Activated CD4-positive, alpha-beta T cell treated with anti-CD3 and anti-CD28 coated beads, Interleukin-2, amount 50 U/mL, for 16 hours (primary cell): ENCODE results near the gene BAHCC1.

Experiments
- DNase-seq: peaks from one replicate; pipeline ENCODE4 v3.0.0-alpha.2; 2020

The BAHCC1 gene

DNA sequence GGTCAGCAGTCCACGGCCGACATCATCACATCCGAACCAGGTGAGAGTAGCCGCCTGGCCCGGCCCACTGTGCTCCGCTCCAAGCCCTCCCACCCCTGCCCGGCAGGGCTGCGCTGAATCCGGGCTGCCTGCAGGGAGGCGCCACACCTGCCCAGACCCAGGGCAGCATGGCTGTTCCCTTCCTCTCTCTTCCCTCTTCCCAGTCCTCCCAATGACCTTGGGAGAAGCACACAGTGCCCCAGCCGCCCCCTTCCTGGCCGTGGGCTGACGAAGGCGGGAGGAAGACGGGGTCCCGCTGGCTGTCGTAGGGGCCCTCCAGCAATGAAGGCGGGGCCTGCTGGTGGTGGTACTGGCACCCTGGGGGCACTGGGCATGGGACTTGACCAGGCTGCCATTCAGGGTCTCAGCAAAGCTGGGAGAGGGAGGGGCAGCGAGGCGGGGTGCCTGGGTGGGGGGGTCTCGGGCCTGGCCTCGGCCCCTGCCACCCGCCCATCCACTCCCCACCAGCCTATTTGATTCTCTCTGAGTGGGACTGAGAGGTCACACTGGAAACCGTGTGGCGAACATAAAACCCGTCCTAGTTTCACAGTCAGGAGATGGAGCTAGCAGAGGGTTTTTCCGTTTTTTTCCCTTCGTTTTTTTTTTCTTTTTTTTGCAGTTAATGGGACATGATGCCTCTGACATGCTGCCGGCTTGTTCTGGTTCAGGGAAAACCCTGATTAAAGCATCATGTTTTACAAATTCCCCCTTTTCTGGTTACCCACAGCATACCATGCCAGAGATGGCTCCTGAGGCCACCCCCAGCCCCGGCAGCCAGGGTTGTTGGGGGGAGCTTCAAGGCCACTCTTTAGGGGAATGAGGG is 50.6 kb downstream of the BAHCC1 start:
- DNase-seq, result no peak

DNA sequence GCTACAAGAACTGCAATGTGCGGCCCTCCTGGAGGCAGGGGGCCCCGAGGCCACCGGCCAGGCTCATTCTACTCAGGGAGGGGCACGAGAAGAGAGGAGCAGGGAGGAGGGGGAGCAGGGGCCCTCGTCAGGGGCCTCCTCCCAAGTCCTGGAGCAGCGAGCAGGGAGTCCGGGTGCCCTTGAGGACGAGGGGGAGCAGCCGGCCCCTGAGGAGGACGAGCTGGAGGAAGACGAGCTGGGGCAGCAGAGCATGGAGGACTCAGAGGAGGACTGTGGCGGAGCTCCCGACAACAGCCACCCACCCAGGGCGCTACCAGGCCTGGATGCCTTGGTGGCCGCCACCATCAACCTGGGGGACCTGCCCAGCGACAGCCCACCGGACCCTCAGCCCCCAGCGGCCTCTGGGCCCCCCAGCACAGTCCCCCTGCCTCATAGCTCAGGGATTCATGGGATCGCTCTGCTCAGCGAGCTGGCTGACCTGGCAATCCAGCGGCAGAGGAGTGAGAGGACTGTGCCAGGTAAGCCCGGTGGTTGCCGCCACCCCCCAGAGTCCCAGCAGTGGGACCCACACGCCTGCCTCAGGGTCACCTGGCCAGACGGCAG is 52.2 kb downstream of the BAHCC1 start:
- no peak for DNase-seq

DNA sequence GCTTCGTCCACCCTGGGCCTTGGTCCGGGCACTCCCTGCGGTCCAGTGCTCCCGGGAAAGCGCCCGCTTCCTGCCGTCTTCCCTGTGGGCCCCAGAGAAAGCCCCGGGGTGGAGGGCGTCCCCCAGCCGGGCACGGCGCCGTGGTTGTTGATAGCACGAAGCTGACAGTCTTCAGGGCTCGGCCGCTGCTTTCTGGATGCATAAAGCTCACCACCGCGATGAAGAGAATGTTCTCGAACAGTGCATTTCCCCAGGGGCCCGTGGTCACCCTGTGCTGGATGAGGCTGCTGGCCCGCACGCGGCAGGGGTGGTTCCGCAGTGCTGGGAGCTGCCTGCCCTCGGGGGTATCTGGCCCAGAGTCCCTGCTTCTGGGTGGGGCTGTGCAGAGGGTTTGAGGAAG is 53.2 kb downstream of the BAHCC1 start:
- no peak for DNase-seq

DNA sequence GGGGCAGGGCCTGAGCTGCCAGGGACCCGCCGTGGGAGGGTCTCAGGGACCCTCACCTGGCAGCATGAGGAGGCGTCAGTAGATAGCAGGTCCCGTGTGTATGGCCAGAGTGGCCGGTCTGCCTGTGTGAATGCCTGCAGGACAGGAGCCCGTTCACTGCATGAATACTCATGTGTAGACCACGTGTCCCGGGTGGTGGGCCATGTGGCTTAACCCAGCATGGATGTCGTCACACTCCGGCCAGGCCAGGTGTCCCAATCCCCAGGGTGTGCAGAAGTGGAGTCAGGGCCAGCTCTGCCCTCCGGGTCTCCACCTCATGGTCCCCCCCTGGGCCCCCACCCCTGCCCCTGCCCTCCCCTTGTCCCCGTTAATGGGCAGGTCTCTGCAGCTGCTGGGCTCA is 53.7 kb downstream of the BAHCC1 start:
- DNase-seq, result no peak

DNA sequence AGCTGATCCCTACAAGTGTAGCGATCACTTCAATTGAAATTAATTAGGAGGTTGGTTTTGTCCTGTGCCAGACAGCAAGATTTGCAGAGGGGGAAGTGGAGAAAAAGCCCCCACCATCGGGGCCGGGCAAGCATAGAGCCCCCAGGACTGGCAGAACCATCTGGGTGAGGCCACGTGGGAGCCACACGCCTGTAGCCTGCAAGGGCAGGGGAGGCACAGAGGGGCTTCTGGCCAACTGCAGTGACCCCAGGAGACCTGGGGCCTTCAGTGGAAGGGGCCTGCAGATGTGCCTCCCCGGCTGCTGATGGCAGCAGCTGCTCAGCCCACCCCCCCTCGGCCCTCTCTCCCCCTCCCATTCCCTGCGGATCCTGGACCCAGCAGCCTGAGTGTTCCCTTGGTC is 54.1 kb downstream of the BAHCC1 start:
- no peak for DNase-seq

DNA sequence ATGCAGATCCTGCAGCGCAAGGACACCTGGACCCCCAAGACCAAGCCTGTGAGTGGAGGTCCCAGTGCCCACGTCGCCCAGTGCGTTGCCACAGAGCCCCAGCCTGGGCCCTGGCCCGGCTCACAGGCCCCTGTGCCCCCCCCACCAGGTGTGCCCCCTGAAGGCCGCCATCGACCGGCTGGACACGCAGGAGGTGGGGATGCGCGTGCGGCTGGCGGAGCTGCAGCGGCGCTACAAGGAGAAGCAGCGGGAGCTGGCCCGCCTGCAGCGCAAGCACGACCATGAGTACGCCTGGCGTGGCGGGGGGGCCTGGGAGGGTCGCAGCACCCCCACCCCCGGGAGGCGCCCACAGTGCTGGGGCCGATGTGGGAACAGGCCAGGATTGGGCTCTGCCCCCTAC is 56.6 kb downstream of the BAHCC1 start:
- DNase-seq, result no peak

DNA sequence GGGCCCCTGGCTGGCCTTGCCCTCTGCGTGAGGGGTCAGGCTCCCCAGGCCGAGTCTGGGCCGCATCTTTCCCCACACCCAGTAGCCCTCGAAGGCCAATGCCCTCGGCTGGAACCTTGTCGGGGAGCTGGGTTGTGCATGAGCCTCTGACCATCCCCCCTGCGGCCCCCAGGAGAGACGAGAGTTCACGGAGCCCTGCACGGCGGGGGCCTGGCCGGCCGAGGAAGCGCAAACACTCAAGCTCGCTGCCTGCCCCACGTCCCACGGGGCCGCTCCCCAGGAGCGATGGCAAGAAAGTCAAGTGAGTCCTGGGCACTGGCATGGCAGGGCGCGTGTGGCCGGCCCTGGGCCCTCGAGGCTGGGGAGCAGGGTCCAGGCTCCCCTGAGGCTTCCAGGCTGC is 57.3 kb downstream of the BAHCC1 start:
- DNase-seq, result no peak

DNA sequence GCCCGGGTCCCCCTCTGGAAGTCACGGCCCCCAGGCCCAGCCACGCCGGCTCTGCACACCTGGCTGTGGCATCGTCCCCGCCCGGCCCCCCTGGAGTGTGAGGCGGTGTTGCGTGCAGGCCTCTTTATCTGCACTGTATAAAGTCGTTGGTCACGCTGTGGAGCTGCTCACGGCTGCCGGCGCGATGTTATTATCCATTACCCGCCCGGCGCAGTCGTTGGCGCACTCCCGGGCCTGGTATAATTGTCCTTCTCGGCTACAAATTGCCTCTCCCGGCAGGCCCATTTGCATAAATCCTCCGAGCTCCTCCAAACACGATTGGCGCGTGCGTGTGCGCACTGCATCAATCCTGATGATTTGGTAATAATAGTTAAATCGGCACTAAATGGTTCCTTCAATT is 57.8 kb downstream of the BAHCC1 start:
- DNase-seq, result no peak

DNA sequence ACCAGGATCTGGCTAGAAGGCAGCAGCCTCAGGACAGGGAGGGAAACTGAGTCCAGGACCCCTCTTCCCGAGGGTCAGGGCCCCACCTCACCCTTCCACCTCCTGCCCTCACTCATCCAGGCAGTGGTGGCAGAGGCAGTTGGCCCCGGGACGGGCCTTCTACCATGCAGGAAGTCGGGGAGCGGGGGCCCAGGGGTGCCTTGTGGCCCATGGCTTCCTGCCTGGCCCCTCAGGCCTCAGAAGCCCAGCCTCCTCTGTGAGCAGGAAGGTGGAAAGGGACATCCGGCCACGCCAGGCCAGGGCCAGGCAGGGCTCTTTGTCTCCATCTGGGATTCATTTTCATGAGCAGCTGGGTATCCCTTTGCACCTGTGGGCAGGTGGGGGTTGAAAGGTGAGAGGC is 58.5 kb downstream of the BAHCC1 start:
- peak; percentile 16 for DNase-seq

DNA sequence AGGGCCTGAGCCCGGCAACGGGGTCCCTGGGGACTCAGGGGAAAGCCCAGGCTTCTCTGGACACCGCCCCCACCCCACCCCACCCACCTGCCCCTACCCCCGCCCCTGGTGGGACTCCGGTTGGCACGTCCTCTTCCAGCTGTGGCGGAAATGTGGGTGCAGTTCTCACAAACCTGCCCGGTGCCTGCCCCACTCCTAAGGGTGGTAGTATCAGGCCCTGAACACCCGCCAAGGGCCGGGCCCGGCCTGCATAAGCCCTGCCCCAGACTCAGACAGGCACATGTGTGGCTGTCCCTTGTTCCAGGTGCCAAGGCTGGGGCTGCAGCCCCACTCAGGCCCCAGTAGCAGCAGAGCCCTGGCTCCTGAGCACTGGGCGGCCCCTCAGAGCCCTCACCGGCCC is 59.2 kb downstream of the BAHCC1 start:
- DNase-seq, result no peak

DNA sequence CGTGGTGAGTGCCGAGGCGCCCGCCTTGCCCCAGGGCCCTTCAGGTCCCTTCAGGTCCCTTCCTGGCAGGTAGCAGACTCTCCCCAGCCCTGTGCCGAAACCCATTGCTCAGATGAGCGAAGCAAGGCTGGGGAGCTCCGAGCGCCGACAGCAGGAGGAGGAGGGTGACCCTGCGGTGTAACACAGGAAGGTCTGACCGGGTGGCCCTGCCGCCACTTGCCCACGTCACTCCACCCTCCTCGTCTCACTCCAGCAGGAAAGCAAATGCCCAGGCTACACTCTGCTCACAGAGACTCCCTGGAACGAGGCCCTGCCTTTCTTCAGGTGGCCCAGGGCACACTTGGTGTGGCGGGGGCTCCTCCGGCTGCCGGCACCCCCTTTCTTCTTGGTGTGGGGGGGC is 60.1 kb downstream of the BAHCC1 start:
- DNase-seq, result no peak

DNA sequence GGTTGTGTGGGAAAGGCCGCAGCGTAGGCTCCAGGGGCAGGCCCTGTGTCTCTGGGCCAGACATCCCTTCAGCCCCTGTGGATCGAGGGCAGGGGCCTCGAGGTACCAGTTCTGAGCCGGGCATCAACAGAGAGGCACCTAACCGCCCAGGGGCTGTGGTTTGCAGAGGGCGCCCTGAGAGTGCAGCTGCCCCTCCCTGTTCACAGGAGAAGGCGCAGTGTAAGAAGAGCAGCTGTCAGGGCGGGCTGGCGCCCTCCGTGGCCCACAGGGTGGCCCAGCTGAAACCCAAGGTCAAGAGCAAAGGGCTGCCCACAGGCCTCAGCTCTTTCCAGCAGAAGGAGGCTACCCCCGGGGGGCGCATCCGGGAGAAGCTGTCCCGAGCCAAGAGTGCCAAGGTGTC is 60.8 kb downstream of the BAHCC1 start:
- no peak for DNase-seq

DNA sequence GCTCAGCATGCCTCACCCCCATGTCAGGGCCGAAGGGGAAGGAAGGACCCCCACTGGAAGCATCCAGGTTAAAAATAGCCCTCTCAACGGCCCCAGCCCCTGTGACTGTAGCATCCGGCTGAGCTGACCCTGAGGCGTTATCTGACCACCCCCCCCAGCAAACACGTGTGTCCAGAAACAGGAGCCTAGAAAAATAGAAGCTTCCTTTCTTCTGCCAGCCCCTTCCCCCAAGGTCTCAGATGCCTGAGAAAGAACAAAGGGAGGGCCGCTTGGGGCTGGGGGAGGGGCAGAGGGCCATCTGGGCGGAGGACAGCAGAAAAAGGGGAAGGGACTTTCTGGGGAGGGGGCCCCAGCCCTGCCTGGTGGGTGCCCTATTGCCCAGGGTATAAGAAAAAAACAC is 61.5 kb downstream of the BAHCC1 start:
- DNase-seq, result no peak

DNA sequence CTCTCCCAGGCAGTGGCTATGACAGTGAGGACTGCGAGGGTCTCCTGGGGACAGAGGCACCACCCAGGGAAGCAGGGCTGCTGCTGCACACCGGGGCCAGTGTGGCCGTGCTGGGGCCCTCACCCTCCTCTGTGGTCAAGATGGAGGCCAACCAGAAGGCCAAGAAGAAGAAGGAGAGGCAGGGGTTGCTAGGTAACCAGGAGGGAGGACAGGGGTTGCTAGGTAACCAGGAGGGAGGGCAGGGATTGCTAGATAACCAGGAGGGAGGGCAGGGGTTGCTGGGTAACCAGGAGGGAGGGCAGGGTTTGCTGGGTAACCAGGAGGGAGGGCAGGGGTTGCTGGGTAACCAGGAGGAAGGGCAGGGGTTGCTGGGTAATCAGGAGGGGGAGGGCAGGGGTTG is 62.1 kb downstream of the BAHCC1 start:
- no peak for DNase-seq

DNA sequence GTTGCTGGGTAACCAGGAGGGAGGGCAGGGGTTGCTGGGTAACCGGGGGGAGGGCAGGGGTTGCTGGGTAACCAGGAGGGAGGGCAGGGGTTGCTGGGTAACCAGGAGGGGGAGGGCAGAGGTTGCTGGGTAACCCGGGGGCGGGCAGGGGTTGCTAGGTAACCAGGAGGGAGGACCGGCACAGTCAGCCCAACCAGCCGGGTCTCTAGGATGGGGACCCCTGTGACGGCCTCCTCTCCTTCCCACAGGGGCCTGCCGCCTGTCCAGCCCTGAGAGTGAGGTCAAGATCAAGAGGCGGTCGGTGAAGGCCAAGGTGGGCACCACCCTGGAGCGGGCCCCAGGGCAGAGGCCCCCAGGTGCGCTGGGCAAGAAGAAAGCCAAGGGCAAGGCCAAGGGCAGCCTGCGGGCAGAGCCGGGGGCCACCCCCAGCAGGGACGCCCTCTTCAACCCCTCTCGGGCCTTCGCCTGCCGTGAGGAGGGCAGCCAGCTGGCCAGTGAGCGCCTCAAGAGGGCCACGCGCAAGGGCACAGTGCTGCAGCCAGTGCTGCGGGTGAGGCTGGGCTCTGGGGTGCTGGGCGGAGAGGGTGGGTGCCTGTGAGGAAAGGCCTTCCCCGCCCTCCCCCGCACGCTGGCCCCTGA is 62.8 kb downstream of the BAHCC1 start:
- DNase-seq, result no peak

DNA sequence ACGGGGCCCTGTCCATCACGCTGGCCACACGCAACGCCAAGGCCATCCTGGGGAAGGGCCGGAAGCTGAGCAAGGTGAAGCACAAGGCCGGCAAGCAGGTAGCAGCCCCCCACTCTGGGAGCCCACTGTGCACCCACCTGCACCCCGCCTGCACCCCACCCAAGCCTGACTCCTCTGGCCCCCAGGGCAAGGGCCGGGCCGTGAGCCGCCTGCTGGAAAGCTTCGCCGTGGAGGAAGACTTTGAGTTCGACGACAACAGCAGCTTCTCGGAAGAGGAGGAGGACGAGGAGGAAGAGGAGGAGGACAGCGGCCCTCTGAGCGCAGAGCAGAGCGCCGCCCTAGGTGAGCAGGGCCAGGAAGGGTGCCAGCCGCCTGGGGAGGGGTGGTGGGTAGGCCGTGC is 63.4 kb downstream of the BAHCC1 start:
- no peak for DNase-seq

DNA sequence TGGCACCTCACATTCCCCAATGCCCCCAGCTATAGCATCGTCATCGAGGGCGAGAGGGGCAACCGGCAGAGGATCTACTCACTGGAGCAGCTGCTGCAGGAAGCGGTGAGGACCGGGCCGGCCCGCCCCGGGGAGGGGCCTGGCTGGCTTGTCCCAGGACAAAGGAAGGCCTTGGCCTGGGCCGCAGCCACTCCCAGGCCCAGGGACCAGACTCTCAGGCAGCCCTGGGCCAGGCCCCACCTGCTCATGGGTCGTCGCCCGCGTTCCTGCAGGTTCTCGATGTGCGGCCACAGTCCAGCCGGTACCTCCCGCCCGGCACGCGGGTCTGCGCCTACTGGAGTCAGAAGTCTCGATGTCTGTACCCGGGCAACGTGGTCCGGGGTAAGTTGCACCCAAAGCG is 64.0 kb downstream of the BAHCC1 start:
- no peak for DNase-seq

DNA sequence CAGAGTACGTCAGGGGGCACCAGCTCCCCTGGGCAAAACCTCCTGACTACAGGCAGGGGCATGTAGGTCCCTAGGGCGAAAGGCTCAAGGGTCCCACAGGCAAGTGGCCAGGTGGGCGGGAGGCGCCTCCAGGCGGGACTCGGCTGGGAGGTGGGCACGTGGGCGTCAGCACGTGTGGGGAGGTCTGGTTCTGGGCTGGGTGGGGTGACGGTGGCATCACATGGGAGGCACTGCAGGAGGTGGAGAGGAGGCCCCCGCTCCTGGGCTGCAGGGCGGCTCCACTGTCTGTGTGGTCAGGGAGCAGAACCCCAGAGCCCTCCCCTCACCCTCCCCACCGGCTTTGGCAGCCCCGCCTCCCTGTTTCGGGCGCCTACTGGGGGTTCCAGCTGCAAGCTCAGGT is 64.6 kb downstream of the BAHCC1 start:
- no peak for DNase-seq

DNA sequence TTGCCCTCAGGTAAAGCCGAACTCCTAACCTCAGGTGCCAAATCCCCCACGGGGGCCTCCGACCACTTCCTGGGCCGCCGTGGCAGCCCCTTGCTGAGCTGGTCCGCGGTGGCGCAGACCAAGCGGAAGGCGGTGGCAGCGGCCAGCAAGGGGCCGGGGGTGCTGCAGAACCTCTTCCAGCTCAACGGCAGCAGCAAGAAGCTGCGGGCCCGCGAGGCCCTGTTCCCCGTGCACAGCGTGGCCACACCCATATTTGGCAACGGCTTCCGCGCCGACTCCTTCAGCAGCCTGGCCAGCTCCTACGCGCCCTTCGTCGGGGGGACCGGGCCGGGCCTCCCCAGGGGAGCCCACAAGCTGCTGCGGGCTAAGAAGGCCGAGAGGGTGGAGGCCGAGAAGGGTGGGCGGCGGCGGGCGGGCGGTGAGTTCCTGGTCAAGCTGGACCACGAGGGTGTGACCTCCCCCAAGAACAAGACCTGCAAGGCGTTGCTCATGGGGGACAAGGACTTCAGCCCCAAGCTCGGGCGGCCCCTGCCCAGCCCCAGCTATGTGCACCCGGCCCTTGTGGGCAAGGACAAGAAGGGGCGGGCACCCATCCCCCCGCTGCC is 65.7 kb downstream of the BAHCC1 start:
- DNase-seq, result no peak

DNA sequence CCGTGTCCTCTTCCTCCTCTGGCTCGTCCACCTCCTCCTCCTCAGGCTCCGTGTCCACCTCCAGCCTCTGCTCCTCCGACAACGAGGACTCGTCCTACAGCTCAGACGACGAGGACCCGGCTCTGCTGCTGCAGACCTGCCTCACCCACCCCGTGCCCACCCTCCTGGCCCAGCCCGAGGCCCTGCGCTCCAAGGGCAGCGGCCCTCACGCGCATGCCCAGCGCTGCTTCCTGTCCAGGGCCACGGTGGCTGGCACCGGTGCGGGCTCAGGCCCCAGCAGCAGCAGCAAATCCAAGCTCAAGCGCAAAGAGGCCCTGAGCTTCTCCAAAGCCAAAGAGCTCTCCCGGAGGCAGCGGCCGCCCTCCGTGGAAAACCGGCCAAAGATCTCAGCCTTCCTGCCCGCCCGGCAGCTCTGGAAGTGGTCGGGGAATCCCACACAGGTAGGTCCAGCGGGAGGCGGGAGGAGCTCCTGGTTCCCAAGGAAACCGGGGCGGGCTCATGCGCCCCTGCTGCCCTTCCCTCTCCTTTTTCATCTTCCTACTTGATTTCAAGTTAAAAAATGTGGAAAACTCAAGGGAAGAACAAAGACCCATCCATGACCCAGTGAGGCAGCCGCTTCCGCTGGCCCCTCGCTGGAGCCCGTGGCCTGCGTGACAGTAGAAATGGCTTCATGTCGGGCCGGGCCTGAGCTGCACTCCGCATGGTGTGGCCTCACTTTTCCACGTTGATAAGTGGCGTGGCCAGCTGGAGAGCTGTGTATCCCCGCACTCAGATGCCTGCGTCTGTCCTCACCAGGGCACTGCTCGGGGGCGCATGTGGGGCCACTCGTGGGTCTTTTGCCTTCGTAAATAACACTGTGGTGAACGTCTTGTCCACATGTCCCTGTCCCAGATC is 66.6 kb downstream of the BAHCC1 start:
- DNase-seq, result no peak

DNA sequence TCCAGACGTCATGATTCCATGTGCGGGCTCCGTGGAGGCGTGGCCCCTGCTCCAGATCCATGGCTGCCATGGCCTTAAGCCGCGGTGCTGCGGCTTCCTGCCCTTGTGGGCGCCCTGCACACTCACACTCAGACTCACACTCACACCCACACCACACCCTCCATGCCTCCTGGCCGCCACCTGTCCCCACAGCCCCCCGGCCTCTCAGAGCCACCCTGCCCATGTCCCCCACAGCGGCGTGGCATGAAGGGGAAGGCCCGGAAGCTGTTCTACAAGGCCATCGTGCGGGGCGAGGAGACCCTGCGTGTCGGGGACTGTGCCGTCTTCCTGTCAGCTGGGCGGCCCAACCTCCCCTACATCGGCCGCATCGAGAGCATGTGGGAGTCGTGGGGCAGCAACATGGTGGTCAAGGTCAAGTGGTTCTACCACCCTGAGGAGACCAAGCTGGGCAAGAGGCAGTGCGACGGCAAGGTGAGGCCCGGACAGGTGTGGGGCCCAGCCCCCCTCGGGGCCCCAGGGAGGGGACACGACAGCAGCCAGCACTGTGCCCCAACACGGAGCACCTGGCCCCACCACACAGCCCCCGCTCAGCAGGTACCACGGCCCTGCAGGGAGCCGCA is 67.4 kb downstream of the BAHCC1 start:
- no peak for DNase-seq

DNA sequence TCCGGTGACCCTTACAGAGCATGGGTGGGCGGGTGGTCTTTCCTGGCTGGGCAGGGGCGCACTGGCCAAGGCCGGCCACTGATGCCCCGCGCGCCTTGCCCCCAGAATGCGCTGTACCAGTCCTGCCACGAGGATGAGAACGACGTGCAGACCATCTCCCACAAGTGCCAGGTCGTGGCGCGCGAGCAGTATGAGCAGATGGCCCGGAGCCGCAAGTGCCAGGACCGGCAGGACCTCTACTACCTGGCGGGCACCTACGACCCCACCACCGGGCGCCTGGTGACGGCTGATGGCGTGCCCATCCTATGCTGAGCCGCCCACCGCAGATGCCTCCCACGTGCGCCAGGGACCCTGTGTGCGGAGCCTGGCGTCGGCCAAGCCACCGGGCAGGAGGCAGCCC is 68.2 kb downstream of the BAHCC1 start:
- DNase-seq, result no peak
